PC-9 (cell line): Measurements from ENCODE around the gene CCDC63.

Experiments
- EZH2 ChIP-seq: fragments of 200-600 bp; sonication (generic); IDR thresholded peaks from 2 replicates; pipeline ENCODE4 v1.8.0; 2017; ENCODE audit warnings: antibody characterized with exemption, low read depth
- TF ChIP-seq, protein P1 (sequence below): fragments of 200-600 bp; sonication (generic); conservative IDR thresholded peaks from 2 replicates; pipeline ENCODE4 v1.6.1; 2017; ENCODE audit warnings: mixed run types, antibody characterized with exemption, mild to moderate bottlenecking, moderate library complexity

DNA sequence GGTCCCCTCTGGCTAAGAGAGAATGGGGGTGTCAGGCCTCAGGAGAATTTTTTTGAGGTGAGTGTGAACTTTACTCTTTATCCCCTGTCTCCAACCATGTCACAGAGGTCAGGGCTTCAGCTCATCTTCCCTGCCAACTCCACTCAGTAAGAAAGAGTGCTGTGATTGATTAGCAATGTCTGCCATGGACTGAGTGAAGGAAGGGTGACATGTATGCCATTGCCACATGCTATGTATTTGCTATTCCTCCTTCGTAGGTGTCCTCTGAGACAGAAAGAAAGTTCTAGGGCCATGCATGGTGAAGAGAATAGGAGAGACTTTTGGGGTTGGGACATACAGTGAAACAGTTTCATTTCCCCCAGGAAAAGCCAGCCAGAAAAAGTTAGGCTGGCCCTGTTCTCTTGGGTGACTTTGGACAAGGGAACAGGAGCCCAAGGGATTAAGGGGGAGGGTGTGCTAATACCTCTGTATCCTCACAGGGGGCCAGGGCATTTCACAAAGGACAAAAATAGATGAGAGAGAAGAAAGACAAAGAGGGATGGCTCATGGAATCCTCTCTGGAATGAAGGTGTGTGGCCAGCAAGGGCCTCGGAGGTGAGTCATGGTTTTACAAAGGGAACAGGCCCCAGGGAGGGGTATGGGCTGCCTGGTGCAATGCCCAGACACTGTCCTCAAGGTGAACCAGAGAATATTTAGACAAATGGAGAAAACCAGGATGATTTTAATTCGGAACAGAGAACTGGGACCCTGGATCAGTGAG, 87.5 kb downstream of the CCDC63 start:
- no peak for TF ChIP-seq EZH2
- TF ChIP-seq, protein P1, sequence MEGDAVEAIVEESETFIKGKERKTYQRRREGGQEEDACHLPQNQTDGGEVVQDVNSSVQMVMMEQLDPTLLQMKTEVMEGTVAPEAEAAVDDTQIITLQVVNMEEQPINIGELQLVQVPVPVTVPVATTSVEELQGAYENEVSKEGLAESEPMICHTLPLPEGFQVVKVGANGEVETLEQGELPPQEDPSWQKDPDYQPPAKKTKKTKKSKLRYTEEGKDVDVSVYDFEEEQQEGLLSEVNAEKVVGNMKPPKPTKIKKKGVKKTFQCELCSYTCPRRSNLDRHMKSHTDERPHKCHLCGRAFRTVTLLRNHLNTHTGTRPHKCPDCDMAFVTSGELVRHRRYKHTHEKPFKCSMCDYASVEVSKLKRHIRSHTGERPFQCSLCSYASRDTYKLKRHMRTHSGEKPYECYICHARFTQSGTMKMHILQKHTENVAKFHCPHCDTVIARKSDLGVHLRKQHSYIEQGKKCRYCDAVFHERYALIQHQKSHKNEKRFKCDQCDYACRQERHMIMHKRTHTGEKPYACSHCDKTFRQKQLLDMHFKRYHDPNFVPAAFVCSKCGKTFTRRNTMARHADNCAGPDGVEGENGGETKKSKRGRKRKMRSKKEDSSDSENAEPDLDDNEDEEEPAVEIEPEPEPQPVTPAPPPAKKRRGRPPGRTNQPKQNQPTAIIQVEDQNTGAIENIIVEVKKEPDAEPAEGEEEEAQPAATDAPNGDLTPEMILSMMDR: no peak
